Ovary (tissue), 3 donors: ENCODE data around the gene CPA4.

Source experiments
- EP300 ChIP-seq: sonication (generic); formaldehyde crosslinking; IDR thresholded peaks from one replicate; pipeline ENCODE4 v1.6.1; 2017; ENCODE audit warnings: antibody characterized with exemption
- TF ChIP-seq, protein P1 (sequence below), 3 donors: fragments of 450-650 bp in 2 of 3; fragments of 200-600 bp in 1 of 3; IDR thresholded peaks; one replicate each; pipeline versions ENCODE4 v1.5.1 to v1.8.0; 2016 to 2022; ENCODE audit warnings: antibody characterized with exemption in 3 of 3, mild to moderate bottlenecking in 1 of 3
- donor health status: DM: no; HTN: no; CAD: no.

DNA sequence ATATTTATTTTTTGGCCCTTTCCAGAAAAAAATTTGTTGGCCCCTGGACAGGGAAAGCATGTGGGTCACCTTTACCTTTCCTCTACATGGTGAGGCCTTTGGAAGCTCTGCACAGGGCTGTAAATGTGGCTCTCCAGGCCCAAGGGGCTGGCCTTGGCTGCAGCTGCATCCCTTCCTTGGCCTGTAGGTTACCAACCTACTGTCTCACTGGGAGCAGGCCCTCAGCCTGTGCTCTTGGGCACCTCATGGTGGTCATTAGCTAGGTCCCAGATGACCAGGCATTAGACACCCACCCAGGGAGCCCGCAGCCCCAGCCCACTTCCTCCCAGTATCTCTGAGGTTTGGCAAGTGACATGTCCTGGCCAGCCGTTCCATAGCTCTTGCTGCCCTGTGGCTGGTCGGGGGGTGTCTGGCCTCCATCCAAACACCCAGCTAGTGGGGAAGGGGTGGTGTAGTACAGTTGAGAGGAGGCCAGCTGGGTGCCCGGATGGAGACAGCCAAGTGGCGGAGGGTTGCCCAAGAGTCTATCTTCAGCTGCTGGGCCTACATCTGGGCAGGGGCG, 44.5 kb downstream of the CPA4 start:
- TF ChIP-seq, protein P1, sequence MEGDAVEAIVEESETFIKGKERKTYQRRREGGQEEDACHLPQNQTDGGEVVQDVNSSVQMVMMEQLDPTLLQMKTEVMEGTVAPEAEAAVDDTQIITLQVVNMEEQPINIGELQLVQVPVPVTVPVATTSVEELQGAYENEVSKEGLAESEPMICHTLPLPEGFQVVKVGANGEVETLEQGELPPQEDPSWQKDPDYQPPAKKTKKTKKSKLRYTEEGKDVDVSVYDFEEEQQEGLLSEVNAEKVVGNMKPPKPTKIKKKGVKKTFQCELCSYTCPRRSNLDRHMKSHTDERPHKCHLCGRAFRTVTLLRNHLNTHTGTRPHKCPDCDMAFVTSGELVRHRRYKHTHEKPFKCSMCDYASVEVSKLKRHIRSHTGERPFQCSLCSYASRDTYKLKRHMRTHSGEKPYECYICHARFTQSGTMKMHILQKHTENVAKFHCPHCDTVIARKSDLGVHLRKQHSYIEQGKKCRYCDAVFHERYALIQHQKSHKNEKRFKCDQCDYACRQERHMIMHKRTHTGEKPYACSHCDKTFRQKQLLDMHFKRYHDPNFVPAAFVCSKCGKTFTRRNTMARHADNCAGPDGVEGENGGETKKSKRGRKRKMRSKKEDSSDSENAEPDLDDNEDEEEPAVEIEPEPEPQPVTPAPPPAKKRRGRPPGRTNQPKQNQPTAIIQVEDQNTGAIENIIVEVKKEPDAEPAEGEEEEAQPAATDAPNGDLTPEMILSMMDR (IDR thresholded peaks at IDR 0.05), result no peak
- no peak for TF ChIP-seq EP300
